Testis (tissue), 3 donors: ENCODE measurements around the gene NSUN5. TPM values are rescaled to one million over a fixed set of nuclear protein-coding genes. Genes with fewer than 3 reads are reported as not detected.
"Not testable (repeated sequence)": the region's sequence is repeated elsewhere in the genome, so short reads cannot be mapped to it uniquely, and the experiment has no call there.

ENCODE experiments used
- DNase-seq: peaks from one replicate; pipeline ENCODE4 v3.0.0-alpha.2; 2019
- H3K27ac ChIP-seq, 2 donors: fragments of 200-600 bp; sonication (generic); one replicate each; pipeline ENCODE4 v1.5.1; 2019
- H3K27me3 ChIP-seq: fragments of 200-600 bp; sonication (generic); one replicate; pipeline ENCODE4 v1.5.1; 2019
- H3K36me3 ChIP-seq: fragments of 200-600 bp; sonication (generic); one replicate; pipeline ENCODE4 v1.5.1; 2017; ENCODE audit warnings: low read depth; ENCODE audit errors: missing control alignments
- H3K4me1 ChIP-seq: fragments of 200-600 bp; sonication (generic); one replicate; pipeline ENCODE4 v1.5.1; 2019
- H3K4me3 ChIP-seq, 2 donors: fragments of 200-600 bp; sonication (generic); one replicate each; pipeline ENCODE4 v1.5.1; 2017 to 2019
- H3K9me3 ChIP-seq: fragments of 200-600 bp; sonication (generic); one replicate; pipeline ENCODE4 v1.5.1; 2017
- POLR2A ChIP-seq: fragments of 450-650 bp; IDR thresholded peaks from one replicate; pipeline ENCODE4 v1.6.1; 2017; ENCODE audit warnings: antibody characterized with exemption, mild to moderate bottlenecking, moderate library complexity
- WGBS, 2 donors: methylation state at CpG; one replicate each; pipeline ENCODE4 v1.1.5; 2018; 5-methylcytosine and 5-hydroxymethylcytosine counted together
- intact Hi-C: fragments of 100-400 bp; cut with DNase I; formaldehyde crosslinking; loops from one replicate; pipeline ENCODE4 v1.15.1; 2023; ENCODE audit warnings: low total_unique reads
- polyA plus RNA-seq: library from polyadenylated mRNA; stranded (reverse); fragments of 350-450 nt; fragmentation: Illumina TruSeq; extraction: RNeasy Lipid Tissue Mini Kit (QIAGEN cat#74804); gene quantifications from one replicate; pipeline ENCODE4 v1.2.3, GENCODE V29; 2014; ENCODE audit warnings: low read depth, low replicate concordance; ENCODE audit not compliant: insufficient read depth
- total RNA-seq, 2 donors: library from RNA; depleted of rRNA; stranded (reverse); fragments of >200 nt; gene quantifications; one replicate each; pipeline ENCODE4 v1.2.3, GENCODE V29; 2016
- TF ChIP-seq, protein P1 (sequence below), 3 experiments: fragments of 450-650 bp in 2 of 3; fragments of 200-600 bp in 1 of 3; sonication (generic) in 1 of 3; IDR thresholded peaks; one replicate each; pipeline ENCODE4 v1.5.1; 2016 to 2019; ENCODE audit warnings: antibody characterized with exemption in 3 of 3, mild to moderate bottlenecking in 2 of 3, moderate library complexity in 1 of 3

NSUN5 gene
- total and polyA plus RNA-seq, 3 donors from 2014 or later: 36.9 to 53.9 (median 44.3) TPM

DNA sequence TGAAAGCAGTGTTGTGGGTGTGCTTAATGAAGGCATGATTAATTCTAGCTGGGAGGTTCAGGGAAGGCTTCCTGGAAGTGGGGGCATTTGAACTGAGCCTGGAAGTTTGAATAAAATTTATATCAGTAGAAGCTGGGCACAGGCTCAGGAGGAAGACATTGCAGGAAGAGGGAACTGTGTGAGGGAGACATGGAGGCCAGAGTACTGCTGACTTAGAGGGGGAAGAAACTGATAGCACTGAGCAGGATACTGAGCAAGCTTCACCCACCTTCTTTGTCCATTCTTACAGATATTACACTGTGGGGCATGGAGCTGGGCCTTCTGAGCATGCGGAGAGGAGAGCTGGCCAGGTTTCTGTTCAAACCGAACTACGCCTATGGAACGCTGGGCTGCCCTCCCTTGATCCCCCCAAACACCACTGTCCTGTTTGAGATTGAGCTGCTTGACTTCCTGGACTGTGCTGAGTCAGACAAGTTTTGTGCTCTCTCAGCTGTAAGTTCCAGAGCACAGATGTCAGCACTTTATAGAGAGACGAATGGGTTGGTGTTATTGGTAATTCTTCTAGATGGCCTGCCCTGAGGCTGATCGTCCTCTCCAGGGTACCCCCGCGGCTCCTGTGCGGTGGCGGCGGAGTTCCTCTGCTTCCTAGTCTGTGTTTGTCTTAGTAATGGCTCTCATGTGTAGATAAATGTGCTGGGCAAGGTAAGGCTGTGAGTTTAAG lies 21.4 kb upstream of the NSUN5 start:
- Histone ChIP-seq H3K4me3 (no peak overlapping the region), H3K27me3 (no peaks in the 10 kb centered on the region), H3K4me1 (no peaks in the 10 kb centered on the region), H3K36me3 (no peaks in the 10 kb centered on the region), H3K27ac (no peak overlapping the region), H3K9me3 (no peaks in the 10 kb centered on the region)
- 78 to 79% methylated on average over 9 to 11 of the region's 11 CpGs for WGBS, 2 donors
- intact Hi-C loops: no loop called here
- no peak for DNase-seq
- TF ChIP-seq, protein P1, sequence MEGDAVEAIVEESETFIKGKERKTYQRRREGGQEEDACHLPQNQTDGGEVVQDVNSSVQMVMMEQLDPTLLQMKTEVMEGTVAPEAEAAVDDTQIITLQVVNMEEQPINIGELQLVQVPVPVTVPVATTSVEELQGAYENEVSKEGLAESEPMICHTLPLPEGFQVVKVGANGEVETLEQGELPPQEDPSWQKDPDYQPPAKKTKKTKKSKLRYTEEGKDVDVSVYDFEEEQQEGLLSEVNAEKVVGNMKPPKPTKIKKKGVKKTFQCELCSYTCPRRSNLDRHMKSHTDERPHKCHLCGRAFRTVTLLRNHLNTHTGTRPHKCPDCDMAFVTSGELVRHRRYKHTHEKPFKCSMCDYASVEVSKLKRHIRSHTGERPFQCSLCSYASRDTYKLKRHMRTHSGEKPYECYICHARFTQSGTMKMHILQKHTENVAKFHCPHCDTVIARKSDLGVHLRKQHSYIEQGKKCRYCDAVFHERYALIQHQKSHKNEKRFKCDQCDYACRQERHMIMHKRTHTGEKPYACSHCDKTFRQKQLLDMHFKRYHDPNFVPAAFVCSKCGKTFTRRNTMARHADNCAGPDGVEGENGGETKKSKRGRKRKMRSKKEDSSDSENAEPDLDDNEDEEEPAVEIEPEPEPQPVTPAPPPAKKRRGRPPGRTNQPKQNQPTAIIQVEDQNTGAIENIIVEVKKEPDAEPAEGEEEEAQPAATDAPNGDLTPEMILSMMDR (IDR thresholded peaks at IDR 0.05): no peak
- no peak for TF ChIP-seq POLR2A

DNA sequence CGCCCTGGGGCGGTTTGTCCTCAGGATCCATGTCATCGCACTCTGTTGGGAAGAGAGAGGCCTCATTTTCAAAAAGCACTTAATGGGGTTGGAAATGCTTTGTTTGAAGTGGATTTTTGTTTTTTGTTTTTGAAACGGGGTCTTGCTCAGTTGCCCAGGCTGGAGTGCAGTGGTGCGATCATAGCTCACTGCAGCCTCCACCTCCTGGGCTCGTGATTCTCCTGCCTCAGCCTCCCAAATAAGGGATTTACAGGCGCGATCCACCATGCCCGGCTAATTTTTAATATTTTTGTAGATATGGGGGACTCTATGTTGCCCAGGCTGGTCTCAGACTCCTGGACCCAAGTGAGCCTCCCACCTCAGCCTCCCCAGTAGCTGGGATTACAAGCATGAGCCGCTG lies 20.1 kb upstream of the NSUN5 start:
- Histone ChIP-seq H3K36me3 (no peaks in the 10 kb centered on the region), H3K27me3 (no peaks in the 10 kb centered on the region), H3K4me1 (peaks cover 5% of the 10 kb centered on the region), H3K4me3 (peak overlapping the region in 1 of 2 donors; percentile 40), H3K27ac (no peak overlapping the region), H3K9me3 (no peaks in the 10 kb centered on the region)
- 67 to 79% methylated on average over 7 to 10 of the region's 10 CpGs for WGBS, 2 donors
- TF ChIP-seq, protein P1 (IDR thresholded peaks at IDR 0.05): no peak
- no peak for TF ChIP-seq POLR2A
- no peak for DNase-seq
- intact Hi-C loops: no loop called here

DNA sequence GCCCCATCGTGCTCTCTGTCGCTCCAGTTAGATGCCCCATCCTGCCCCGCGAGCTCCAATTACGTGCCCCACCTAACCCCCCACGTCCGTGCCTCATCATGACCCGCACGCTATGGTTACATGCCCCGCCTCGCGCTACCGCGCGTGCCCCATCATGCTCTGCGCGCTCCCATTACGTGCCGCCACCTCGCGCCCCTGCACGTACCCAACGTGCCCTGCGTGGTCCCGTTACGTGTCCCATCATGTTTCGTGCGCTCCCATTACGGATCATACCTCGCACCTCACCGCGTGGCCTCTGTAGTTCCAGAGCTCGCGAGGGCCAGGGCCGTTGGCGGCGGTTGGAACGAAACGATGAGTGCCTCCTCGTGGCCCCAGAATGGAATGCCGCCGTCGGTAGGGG lies 19.3 kb upstream of the NSUN5 start, which contains the start of the genes FKBP6 and TRIM50:
Gene FKBP6 (plus strand): TSS at position 240 of the 400 bp plus-strand sequence. CDS start 268 bp downstream, outside the sequence.
Gene TRIM50 (minus strand): TSS at position 161 of the 400 bp plus-strand sequence. CDS start 3,295 bp downstream, outside the sequence.
- WGBS, 2 donors: 67 to 87% methylated on average over 31 to 43 of the region's 43 CpGs
- H3K9me3 ChIP-seq, H3K27me3 ChIP-seq, intact Hi-C loops, H3K27ac ChIP-seq, H3K36me3 ChIP-seq, H3K4me1 ChIP-seq: not testable (repeated sequence)
- peak within 1 kb of the TSS; percentile 31 to 40 for H3K4me3 ChIP-seq
- DNase-seq: peak; percentile 75

DNA sequence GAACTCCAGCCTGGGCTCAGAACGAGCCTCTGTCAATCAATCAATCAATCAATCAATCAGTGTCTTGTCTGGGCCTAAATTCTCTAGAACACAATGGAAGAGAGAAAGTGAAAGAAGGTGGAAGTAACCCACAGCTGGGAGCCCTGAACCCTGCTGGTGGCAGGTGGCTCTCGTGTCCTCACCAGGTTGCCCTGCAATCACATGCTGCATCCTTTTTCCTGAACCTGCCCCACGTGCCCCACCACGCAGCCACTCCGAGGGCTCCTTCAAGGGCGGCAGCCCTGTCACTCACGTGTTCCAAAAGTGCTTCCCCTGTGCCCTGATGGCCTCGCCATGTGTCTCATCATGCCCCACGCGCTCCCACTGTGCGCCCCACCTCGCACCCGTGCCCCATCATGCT lies 18.8 kb upstream of the NSUN5 start:
- H3K27ac ChIP-seq, H3K27me3 ChIP-seq, H3K4me1 ChIP-seq, H3K36me3 ChIP-seq, DNase-seq, intact Hi-C loops, H3K9me3 ChIP-seq: not testable (repeated sequence)
- 61 to 92% methylated on average over 9 to 11 of the region's 13 CpGs for WGBS, 2 donors
- peak overlapping the region; percentile 31 to 40 for H3K4me3 ChIP-seq

DNA sequence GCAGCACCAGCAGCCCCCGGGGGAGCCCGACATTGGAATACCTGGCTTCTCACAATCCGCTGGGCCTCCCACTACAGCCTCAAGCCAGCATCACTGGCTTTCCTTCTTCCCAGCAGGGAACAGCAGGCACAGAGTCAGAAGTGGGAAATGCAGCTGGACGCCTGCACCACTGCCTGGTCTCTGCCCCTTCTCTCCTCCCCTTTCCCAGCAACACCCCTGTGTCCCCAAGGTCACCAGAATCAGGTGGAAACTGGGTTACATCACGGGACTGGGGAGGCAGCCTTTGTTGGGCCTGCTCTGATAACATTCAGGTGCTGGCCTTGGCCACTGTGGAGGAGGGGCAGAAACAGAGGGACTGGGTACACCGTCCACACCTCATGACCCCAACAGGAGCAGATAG lies 16.8 kb upstream of the NSUN5 start:
- H3K27me3 ChIP-seq, DNase-seq, H3K9me3 ChIP-seq, H3K36me3 ChIP-seq, H3K27ac ChIP-seq, H3K4me3 ChIP-seq, intact Hi-C loops, H3K4me1 ChIP-seq: not testable (repeated sequence)
- WGBS, 2 donors: 81 to 83% methylated on average over 1 to 6 of the region's 6 CpGs

DNA sequence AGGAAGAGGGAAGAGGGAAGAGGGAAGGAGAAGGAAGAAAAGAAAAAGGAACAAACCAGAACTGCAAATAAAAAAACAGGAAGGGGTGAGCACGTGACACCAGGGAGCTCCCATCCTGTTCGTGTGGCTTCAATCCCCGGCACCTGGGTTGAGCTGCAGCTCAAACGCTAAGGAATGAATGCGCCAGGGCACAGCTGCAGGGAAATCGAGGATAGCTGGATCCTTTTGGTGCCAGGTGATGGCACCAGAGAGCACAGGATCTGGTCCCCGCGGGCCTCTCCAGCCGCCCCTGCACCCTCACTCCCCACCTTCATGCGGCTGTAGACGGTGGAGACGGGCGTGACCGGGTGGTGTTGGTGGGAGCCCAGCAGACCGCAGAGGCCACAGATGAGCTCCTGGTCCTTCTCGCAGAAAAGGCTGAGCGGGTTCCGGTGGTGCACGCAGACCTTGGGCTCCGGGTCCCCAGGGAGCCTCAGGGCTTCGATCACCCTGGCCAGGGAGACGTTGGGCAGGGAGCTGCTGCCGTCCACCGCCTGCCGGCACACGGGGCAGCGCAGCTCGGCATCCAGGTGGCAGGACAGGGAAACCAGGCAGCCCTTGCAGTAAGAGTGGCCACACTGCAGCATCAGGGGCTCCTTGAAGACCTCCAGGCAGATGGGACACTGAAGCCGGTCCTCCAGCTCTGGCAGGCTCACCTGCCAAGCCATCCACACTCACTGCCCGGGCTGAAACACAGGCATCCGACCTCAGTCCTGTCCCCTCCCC lies 15.6 kb upstream of the NSUN5 start:
- H3K27me3 ChIP-seq, H3K36me3 ChIP-seq, H3K27ac ChIP-seq, intact Hi-C loops, H3K4me3 ChIP-seq, H3K9me3 ChIP-seq: not testable (repeated sequence)
- TF ChIP-seq, protein P1 (IDR thresholded peaks at IDR 0.05): peak in 2 of 3 experiments; percentile 10 to 42
- peaks cover 10% of the 10 kb centered on the region for H3K4me1 ChIP-seq
- DNase-seq: peak; percentile 59
- WGBS, 2 donors: 28 to 31% methylated on average over 17 to 23 of the region's 31 CpGs

DNA sequence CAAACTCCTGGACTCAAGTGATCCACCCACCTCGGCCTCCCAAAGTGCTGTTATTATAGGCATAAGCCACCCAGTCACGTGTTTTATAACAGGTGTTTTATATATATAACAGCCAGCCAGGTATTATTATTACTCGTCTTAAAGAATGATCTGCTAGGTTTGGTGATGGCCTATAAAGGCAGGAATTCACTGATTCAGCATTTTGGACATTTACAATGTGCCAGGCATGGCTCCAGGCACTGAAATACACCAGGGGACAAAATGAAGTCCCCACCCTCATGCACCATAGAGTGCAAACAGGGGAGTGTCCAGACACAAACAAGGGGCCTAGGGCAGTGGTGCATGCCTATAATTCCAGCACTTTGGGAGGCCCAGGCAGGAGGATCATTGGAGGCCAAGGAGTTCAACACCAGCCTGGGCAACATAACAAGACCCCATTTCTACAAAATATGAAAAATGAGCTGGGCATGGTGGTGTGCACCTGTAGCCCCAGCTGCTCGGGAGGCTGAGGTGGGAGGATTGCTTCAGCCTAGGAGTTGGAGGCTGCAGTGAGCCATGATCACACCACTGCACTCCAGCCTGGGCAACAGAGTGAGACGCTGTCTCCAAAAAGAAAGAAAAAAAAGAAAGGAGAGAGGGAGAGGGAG lies 14.9 kb upstream of the NSUN5 start:
- H3K4me3 ChIP-seq, H3K9me3 ChIP-seq, H3K27me3 ChIP-seq, H3K36me3 ChIP-seq, DNase-seq, intact Hi-C loops, H3K27ac ChIP-seq: not testable (repeated sequence)
- H3K4me1 ChIP-seq: peaks cover 10% of the 10 kb centered on the region
- 69 to 85% methylated on average over 5 of the region's 5 CpGs for WGBS, 2 donors

DNA sequence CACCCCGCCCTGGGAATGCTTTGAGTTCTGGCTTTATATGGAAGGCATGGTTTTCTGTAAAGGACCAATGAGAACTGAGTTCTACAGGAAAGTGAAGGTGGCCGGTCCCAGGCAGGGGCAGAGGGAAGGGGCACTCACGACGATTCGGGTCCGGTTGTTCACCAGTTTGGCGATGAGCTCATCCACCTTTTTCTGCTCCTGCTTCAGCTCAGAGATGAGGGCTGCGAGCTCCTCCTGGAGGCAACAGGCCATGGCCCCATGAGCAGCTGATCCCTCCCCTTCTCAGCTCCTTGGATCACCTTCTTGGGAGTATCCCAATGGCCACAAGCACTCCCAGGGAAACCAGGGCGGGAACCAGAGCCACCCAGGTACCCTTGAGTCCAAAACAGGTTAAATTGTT lies 11.4 kb upstream of the NSUN5 start:
- intact Hi-C loops, H3K27ac ChIP-seq, H3K9me3 ChIP-seq, H3K36me3 ChIP-seq, H3K4me3 ChIP-seq, H3K27me3 ChIP-seq: not testable (repeated sequence)
- WGBS, 2 donors: 61 to 68% methylated on average over 8 to 9 of the region's 9 CpGs
- peaks cover 10% of the 10 kb centered on the region for H3K4me1 ChIP-seq
- peak; percentile 56 for DNase-seq
